Stomach (tissue), 4 donors: Measurements from ENCODE around the gene PEX26.

Source experiments
- CTCF ChIP-seq, 7 experiments: fragments of 450-650 bp in 4 of 7; fragments of 200-600 bp in 3 of 7; sonication (generic) in 3 of 7; IDR thresholded peaks; one replicate each; pipeline ENCODE4 v1.5.1; 2016 to 2019; ENCODE audit warnings: antibody characterized with exemption in 7 of 7, control low read depth in 2 of 7, mild to moderate bottlenecking in 1 of 7
- POLR2A ChIP-seq, 4 donors: fragments of 450-650 bp; IDR thresholded peaks; one replicate each; pipeline ENCODE4 v1.6.1; 2016; ENCODE audit warnings: antibody characterized with exemption in 4 of 4, control low read depth in 2 of 4, mild to moderate bottlenecking in 1 of 4, moderate library complexity in 1 of 4
- POLR2AphosphoS5 ChIP-seq, 3 donors: sonication (generic); formaldehyde crosslinking; IDR thresholded peaks; one replicate each; pipeline ENCODE4 v1.6.1; 2016; ENCODE audit warnings: antibody characterized with exemption in 3 of 3

DNA sequence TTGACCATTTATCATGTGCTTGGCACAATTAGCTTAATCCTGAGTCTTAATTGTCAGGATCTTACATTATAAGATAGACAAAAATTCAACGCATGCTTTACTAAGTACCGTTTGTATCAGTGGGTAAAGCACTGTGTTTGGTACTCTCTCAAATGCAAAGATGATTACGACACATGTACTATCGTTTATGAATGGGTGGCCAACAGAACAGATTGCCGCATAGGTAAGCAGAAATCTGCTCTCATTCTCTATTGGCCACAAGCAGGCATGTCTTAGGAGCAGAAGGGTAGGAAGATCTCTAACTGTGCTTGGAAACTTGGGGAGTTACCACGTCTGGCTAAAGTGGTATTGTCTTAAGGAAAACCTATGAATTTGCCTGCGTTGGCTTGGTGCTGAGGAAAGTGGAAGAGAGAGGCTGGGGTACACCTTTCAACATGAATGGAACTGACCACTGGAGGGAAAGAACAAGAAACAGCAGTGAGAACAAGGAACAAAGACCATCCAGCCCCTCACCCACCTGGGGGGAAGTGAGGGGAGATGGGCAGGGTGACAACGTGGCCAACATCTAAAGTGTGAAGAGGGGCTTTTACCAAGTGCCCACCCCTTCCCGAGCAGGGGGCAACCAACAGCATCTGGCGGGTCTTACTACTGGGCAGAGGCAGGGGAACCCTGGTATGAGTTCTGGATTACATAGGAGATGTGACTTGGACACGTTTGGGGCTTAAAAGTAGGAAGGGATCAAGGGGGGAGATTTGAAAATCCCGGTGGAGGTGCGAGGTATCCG lies 31.8 kb downstream of the PEX26 start:
- TF ChIP-seq CTCF (IDR thresholded peaks at IDR 0.05), result no peak
- no peak for TF ChIP-seq POLR2AphosphoS5 (IDR thresholded peaks at IDR 0.05)
- TF ChIP-seq POLR2A (IDR thresholded peaks at IDR 0.05), result no peak
